Measurements from ENCODE around the gene CDK4.

DNA sequence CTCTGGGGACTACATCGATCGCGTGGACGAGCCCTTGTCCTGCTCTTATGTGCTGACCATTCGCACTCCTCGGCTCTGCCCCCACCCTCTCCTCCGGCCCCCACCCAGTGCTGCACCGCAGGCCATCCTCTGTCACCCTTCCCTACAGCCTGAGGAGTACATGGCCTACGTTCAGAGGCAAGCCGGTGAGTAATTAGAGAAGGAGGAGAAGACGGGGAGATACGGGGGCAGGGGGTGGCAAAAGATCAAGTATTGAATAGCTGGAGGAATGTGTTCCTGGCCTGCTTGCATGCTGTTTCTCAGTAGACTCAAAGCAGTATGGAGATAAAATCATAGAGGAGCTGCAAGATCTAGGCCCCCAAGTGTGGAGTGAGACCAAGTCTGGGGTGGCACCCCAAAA, 36.3 kb downstream of the CDK4 start:
- TF ChIP-seq, protein P1, sequence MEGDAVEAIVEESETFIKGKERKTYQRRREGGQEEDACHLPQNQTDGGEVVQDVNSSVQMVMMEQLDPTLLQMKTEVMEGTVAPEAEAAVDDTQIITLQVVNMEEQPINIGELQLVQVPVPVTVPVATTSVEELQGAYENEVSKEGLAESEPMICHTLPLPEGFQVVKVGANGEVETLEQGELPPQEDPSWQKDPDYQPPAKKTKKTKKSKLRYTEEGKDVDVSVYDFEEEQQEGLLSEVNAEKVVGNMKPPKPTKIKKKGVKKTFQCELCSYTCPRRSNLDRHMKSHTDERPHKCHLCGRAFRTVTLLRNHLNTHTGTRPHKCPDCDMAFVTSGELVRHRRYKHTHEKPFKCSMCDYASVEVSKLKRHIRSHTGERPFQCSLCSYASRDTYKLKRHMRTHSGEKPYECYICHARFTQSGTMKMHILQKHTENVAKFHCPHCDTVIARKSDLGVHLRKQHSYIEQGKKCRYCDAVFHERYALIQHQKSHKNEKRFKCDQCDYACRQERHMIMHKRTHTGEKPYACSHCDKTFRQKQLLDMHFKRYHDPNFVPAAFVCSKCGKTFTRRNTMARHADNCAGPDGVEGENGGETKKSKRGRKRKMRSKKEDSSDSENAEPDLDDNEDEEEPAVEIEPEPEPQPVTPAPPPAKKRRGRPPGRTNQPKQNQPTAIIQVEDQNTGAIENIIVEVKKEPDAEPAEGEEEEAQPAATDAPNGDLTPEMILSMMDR (IDR thresholded peaks at IDR 0.05 in 8 of 11, conservative IDR thresholded peaks at IDR 0.05 in 3 of 11), result no peak
- TF ChIP-seq POLR2A (IDR thresholded peaks at IDR 0.05) (no peak), POLR2AphosphoS5 (IDR thresholded peaks at IDR 0.05) (no peak)

Measured in spleen (tissue), 7 donors.